ENCODE measurements around the gene MYCT1.

MYCT1 gene

DNA sequence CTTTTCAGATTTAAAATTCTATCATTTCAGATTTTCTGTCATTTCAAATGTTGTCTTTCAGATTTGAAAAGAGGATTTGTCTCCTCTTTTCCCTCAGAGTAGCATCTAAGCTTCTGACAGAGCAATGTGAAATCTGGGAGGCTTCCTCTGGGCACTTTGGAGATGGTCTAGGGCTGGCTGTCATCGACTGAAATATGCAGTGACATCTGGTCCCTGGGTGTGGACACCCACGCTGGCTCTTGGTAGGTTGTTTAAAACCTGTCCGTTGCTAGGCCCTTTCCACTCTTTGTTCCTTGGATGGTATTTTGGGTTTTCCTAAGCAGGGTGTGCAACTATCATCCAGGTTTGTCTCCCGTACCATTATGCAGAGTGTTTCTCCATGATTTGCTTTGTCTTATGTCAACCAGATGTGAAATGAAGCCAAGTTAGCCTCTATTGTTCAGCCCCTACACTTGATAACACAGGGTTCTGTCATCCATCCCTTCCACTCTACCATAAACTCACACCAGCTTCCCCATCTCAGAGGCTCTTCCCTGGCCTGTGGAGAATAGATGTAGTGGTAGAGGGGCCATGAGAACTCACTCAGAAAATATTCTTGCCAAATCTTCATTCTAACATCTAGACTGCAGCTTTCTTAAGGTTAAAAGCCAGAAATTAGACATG lies 47.9 kb downstream of the MYCT1 start:
- no peak for DNase-seq (ENCODE audit: low read depth in 1 of 2, low spot score in 1 of 2)
- TF ChIP-seq, protein P1, sequence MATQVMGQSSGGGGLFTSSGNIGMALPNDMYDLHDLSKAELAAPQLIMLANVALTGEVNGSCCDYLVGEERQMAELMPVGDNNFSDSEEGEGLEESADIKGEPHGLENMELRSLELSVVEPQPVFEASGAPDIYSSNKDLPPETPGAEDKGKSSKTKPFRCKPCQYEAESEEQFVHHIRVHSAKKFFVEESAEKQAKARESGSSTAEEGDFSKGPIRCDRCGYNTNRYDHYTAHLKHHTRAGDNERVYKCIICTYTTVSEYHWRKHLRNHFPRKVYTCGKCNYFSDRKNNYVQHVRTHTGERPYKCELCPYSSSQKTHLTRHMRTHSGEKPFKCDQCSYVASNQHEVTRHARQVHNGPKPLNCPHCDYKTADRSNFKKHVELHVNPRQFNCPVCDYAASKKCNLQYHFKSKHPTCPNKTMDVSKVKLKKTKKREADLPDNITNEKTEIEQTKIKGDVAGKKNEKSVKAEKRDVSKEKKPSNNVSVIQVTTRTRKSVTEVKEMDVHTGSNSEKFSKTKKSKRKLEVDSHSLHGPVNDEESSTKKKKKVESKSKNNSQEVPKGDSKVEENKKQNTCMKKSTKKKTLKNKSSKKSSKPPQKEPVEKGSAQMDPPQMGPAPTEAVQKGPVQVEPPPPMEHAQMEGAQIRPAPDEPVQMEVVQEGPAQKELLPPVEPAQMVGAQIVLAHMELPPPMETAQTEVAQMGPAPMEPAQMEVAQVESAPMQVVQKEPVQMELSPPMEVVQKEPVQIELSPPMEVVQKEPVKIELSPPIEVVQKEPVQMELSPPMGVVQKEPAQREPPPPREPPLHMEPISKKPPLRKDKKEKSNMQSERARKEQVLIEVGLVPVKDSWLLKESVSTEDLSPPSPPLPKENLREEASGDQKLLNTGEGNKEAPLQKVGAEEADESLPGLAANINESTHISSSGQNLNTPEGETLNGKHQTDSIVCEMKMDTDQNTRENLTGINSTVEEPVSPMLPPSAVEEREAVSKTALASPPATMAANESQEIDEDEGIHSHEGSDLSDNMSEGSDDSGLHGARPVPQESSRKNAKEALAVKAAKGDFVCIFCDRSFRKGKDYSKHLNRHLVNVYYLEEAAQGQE (IDR thresholded peaks at IDR 0.05; ENCODE audit: insufficient replicate concordance, low read depth), result no peak
- TF ChIP-seq, protein P2, sequence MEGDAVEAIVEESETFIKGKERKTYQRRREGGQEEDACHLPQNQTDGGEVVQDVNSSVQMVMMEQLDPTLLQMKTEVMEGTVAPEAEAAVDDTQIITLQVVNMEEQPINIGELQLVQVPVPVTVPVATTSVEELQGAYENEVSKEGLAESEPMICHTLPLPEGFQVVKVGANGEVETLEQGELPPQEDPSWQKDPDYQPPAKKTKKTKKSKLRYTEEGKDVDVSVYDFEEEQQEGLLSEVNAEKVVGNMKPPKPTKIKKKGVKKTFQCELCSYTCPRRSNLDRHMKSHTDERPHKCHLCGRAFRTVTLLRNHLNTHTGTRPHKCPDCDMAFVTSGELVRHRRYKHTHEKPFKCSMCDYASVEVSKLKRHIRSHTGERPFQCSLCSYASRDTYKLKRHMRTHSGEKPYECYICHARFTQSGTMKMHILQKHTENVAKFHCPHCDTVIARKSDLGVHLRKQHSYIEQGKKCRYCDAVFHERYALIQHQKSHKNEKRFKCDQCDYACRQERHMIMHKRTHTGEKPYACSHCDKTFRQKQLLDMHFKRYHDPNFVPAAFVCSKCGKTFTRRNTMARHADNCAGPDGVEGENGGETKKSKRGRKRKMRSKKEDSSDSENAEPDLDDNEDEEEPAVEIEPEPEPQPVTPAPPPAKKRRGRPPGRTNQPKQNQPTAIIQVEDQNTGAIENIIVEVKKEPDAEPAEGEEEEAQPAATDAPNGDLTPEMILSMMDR (IDR thresholded peaks at IDR 0.05; ENCODE audit: insufficient read depth, low read length), result no peak
- TF ChIP-seq SPI1 (IDR thresholded peaks at IDR 0.05; ENCODE audit: borderline replicate concordance, low read depth) (no peak), GABPA (IDR thresholded peaks at IDR 0.05; ENCODE audit: low read depth) (no peak), POLR2AphosphoS5 (IDR thresholded peaks at IDR 0.05; ENCODE audit: low read depth) (no peak)
- H3K4me3 ChIP-seq (replicated peaks; ENCODE audit: insufficient read depth, low read length), result no peak overlapping the region
- H3K27ac ChIP-seq (replicated peaks), result no peak overlapping the region
- no peaks in the 10 kb centered on the region for H3K27me3 ChIP-seq (ENCODE audit: insufficient read depth, poor library complexity, severe bottlenecking)

DNA sequence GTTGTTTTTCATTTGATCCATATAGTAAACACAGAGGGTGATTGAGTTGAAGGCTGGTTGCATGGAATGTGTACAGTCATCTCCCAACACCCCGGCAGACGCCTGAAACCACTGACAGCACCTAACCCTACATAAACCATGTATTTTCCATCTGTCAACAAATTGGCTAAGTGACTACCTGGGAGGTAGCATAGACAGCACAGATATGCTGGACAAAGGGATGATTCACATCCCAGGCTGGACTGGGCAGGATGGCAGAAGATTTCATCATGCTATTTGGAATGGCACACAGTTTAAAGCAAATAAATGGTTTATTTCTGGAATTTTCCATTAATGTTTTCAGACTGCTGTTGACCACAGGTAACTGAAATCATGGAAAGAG lies 48.5 kb downstream of the MYCT1 start:
- Histone ChIP-seq H3K27ac (replicated peaks) (no peak overlapping the region), H3K4me3 (replicated peaks; ENCODE audit: insufficient read depth, low read length) (no peak overlapping the region), H3K27me3 (ENCODE audit: insufficient read depth, poor library complexity, severe bottlenecking) (no peaks in the 10 kb centered on the region)
- no peak for DNase-seq (ENCODE audit: low read depth in 1 of 2, low spot score in 1 of 2)
- TF ChIP-seq GABPA (IDR thresholded peaks at IDR 0.05; ENCODE audit: low read depth) (no peak), SPI1 (IDR thresholded peaks at IDR 0.05; ENCODE audit: borderline replicate concordance, low read depth) (no peak), POLR2AphosphoS5 (IDR thresholded peaks at IDR 0.05; ENCODE audit: low read depth) (no peak)
- TF ChIP-seq, protein P1 (IDR thresholded peaks at IDR 0.05; ENCODE audit: insufficient replicate concordance, low read depth), result no peak
- TF ChIP-seq, protein P2 (IDR thresholded peaks at IDR 0.05; ENCODE audit: insufficient read depth, low read length), result no peak

GRCh38 chr6:152748843-152749242 lies 51.1 kb downstream of the MYCT1 start:
- H3K27ac ChIP-seq (replicated peaks), result no peak overlapping the region
- no peak for DNase-seq (ENCODE audit: low read depth in 1 of 2, low spot score in 1 of 2)
- H3K4me3 ChIP-seq (replicated peaks; ENCODE audit: insufficient read depth, low read length), result no peak overlapping the region
- H3K27me3 ChIP-seq (ENCODE audit: insufficient read depth, poor library complexity, severe bottlenecking), result no peaks in the 10 kb centered on the region
- no peak for TF ChIP-seq GABPA (IDR thresholded peaks at IDR 0.05; ENCODE audit: low read depth)
- TF ChIP-seq SPI1 (IDR thresholded peaks at IDR 0.05; ENCODE audit: borderline replicate concordance, low read depth), result no peak
- no peak for TF ChIP-seq POLR2AphosphoS5 (IDR thresholded peaks at IDR 0.05; ENCODE audit: low read depth)
- TF ChIP-seq, protein P1 (IDR thresholded peaks at IDR 0.05; ENCODE audit: insufficient replicate concordance, low read depth), result no peak
- TF ChIP-seq, protein P2 (IDR thresholded peaks at IDR 0.05; ENCODE audit: insufficient read depth, low read length), result no peak
